AG08395 (cell line): ENCODE results near the gene NFATC2IP.
"Not testable (repeated sequence)": the region's sequence is repeated elsewhere in the genome, so short reads cannot be mapped to it uniquely, and the experiment has no call there.

Experiments used
- DNase-seq: peaks from one replicate; pipeline ENCODE4 v3.0.0; 2012; ENCODE audit warnings: mixed read lengths, low spot score

NFATC2IP gene

GRCh38 chr16:28926284-28926683 is 24.5 kb upstream of the NFATC2IP start:
- not testable (repeated sequence) for DNase-seq

DNA sequence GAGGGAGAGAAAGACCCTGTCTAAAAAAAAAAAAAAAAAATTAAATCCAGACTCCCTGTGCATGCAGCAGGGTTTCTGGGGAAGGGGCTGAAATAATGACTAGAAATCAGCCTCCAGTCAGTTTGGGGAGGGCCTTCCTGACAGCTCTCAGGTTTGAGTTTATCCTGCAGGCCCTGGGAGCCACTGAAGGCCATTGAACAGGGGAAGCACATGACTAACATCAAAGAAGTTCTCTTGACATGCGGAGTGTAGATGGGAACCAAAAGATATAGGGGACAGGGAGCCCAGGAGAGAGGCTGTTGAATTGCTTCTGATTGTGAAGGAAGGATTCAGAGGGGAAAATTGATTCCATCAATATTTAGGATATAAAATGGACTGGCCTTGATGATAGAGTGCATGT is 22.9 kb upstream of the NFATC2IP start:
- DNase-seq: no peak

- DNase-seq: no peak
Observed at GRCh38 chr16:28930203-28930602, 20.5 kb upstream of the NFATC2IP start.

- DNase-seq: no peak
Observed at GRCh38 chr16:28930652-28931051, 20.1 kb upstream of the NFATC2IP start.

GRCh38 chr16:28931801-28932225 is 18.9 kb upstream of the NFATC2IP start, which contains the start of gene CD19:
TSS of gene CD19 (plus strand) at chr16:28931971. CDS start at chr16:28932001, 30 bp downstream.
- DNase-seq: no peak

GRCh38 chr16:28932339-28933141 is 18.2 kb upstream of the NFATC2IP start:
- no peak for DNase-seq

DNA sequence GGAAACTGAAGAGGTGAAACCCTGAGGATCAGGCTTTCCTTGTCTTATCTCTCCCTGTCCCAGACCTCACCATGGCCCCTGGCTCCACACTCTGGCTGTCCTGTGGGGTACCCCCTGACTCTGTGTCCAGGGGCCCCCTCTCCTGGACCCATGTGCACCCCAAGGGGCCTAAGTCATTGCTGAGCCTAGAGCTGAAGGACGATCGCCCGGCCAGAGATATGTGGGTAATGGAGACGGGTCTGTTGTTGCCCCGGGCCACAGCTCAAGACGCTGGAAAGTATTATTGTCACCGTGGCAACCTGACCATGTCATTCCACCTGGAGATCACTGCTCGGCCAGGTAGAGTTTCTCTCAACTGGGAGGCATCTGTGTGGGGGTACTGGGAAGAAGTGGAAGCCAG is 17.6 kb upstream of the NFATC2IP start:
- no peak for DNase-seq

DNA sequence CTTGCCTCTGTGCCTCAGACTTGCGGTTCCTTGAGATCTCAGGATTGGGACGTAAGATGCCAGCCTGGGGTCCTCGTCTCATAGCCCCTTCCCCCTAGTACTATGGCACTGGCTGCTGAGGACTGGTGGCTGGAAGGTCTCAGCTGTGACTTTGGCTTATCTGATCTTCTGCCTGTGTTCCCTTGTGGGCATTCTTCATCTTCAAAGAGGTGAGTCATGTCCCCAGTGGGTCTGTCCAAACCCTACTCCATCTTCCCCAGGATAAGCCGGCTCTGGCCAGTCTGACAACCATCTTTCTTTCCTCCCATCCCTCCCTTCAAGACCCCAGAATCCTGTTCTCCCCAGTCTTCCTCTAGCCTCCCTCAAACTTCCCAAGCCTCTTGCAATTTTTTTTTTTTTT is 15.4 kb upstream of the NFATC2IP start:
- DNase-seq: peak; percentile 22

DNA sequence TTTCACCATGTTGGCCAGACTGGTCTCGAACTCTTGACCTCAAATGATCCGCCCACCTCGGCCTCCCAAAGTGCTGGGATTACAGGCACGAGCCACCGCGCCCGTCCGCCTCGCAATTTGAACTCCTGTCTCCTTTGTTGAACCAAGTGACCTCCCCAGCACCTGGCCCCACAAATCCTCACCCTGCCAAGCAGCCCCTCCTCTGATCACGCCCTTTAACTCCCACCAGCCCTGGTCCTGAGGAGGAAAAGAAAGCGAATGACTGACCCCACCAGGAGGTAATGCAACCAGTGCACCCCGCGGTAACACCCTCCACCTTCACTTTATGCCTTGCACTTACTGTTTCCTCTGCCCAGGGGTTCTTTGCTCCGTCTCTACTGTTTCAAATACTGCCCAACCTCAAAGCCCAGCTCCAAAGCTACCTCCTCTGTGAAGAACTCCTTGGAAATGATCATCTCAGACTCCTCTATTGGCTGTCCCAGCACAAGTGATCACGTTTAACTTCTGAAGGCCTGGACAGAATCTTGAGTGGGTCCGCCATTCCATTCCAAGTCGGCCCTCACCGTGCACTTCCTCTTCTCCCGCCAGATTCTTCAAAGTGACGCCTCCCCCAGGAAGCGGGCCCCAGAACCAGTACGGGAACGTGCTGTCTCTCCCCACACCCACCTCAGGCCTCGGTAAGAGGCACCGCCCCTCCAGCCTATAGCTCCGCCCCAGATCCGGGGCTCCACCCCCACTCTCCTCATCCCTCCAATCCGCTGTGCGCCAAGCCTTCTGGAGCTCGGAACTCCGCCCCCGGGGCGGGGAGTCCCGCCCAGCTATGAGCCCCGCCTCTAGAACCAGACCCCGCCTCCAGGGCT is 14.6 kb upstream of the NFATC2IP start:
- DNase-seq: peak; percentile 76

DNA sequence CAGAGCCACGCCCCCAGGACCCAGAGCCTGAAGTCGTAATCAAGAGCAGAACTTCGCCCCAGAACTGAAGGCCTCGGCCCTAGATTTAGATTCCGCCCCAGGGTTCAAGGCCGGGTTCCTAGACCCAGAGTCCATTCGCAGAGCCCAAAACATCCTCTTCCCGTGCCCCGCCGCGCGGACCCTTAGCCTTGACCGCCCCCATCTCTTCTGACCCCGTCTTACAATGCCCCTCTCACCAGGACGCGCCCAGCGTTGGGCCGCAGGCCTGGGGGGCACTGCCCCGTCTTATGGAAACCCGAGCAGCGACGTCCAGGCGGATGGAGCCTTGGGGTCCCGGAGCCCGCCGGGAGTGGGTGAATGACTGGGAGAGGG is 14.0 kb upstream of the NFATC2IP start:
- DNase-seq: no peak

DNA sequence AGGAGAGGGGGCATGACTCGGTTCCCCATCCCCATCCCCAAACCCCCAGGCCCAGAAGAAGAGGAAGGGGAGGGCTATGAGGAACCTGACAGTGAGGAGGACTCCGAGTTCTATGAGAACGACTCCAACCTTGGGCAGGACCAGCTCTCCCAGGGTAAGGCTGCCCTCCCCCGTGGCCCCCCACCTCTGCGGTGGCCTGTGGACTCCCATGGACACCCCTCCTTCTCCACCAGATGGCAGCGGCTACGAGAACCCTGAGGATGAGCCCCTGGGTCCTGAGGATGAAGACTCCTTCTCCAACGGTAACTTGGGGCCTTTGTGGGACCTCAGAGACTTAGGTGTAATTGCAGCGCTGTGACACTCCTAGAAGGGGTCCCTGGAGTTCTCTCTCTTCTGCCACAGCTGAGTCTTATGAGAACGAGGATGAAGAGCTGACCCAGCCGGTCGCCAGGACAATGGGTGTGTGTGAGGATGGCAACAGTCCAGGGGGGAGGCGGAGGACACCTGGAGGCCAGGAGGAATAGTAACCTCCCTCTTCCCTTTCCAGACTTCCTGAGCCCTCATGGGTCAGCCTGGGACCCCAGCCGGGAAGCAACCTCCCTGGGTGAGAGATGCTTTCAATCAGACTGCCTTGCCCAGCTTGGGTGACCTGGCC is 13.4 kb upstream of the NFATC2IP start:
- no peak for DNase-seq

- no peak for DNase-seq
Observed at GRCh38 chr16:28938721-28939120, 12.0 kb upstream of the NFATC2IP start.

GRCh38 chr16:28939825-28940224 is 10.9 kb upstream of the NFATC2IP start:
- not testable (repeated sequence) for DNase-seq

DNA sequence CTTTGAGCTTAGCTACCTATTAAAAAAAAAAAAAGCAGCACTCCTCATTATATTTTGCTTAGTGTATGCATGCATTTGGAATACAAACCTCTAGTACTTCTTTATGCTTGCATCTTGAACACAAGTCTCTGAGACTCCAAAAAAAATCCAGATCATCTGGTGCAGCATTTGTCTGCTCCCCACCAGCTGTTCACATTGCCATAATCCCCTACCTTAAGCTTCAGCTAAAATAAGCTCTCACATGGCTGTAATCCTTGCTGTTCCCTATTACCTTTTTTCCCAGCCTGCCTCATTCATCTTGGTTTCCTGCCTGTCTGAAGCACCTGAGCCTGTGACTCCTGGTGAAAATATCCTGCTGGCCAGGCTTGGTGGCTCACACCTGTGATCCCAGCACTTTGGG is 7.5 kb upstream of the NFATC2IP start:
- DNase-seq: no peak

DNA sequence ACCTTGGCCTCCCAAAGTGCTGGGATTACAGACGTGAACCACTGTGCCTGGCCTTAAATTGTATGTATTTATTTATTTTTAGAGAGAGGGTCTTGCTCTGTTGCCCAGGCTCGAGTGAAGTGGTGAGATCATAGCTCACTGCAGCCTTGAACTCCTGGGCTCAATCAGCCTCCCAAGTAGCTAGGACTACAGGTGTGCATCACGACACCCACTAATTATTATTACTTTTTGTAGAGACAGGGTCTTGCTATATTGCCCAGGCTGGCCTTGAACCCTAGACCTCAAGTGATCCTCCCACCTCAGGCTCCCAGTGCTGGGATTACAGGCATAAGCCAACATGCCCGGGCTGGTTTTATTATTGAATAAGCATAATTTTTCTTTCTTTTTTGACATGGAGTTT is 4.1 kb upstream of the NFATC2IP start:
- no peak for DNase-seq

DNA sequence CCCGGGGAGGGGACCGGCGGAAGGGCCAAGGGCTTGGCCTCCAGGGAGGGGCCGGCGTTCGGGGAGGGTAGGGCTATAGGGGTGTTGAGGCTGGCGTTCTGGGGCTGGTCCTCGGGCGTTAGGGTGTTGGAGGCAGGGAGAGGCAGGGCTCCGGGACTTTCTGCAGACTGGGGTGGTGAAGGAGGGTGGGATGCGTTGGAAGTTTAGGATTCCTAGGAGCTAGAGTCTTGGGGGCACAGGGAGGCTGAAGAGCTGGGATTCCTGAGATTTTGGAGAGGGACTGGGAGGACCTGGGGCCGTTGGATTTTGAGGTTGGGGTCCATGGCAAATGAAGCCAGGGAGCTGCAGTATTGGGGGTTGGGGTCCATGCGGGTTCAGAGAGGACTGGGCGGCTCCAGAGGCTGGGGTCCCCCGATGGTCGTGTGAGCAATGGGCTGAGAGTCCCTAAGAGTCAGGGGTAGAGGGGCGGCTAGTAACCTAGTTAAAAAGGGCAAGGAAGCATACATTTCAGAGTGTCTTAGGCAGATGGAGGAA is 740 bp downstream of the NFATC2IP start:
- DNase-seq: no peak

DNA sequence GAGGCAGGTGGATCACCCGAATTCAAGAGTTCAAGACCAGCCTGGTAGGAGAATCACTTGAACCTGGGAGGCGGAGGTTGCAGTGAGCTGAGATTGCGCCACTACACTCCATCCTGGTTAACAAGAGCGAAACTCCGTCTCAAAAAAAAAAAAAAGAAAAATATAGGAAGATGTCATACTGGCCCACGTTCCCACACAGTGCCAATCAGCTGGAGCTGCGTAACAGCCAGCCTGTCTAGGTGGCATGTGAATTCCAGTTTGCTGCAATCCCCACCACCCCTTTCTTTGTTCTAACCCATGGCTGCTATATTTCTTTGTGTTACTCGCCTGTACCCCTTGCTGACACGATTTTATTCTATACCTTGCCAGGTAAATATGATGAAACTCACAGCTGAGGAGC is 7.5 kb downstream of the NFATC2IP start:
- no peak for DNase-seq

GRCh38 chr16:28958836-28959235 is 8.1 kb downstream of the NFATC2IP start:
- DNase-seq: no peak

DNA sequence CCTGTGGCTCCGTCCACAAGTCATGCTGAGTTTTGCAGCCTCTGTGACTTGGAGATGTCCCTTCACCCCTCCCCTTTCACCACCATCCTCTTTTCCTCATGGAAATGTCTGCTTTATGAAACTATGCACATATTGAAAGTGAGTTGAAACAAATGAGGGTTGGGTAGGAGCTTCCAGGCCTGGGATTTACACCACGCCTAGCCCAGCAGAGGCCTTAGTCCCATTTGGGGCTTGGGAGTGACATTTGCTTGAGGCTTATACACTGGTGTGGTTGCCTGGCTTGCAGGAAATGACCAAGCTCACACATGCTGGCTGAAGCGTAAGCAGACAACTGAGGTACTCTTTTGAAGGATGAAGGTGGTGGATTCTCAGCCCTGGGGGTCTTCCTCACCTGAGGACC is 13.3 kb downstream of the NFATC2IP start:
- DNase-seq: no peak

- no peak for DNase-seq
Observed at GRCh38 chr16:28964496-28964895, 13.8 kb downstream of the NFATC2IP start.

- DNase-seq: no peak
Observed at GRCh38 chr16:28967156-28967555, 16.4 kb downstream of the NFATC2IP start.

DNA sequence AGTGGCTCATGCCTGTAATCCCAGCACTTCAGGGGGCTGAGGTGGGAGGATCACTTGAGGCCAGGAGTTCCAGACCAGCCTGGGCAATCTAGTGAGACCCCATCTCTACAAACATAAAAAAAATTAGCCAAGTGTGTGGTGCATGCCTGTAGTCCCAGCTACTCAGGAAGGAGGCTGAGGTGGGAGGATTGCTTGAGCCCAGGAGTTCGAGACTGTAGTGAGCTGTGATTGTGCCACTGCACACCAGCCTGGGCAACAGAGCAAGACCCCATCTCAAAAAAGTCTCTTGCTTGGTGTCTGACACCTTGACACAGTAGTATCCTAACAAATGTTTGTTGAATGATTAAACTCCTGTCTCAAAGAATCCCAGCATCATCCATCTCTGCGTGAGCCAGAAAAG is 19.0 kb downstream of the NFATC2IP start:
- not testable (repeated sequence) for DNase-seq
